Spleen (tissue), 7 donors: Measurements from ENCODE around the gene MON1B.

Experiments used
- POLR2AphosphoS5 ChIP-seq, 3 donors: sonication (generic); formaldehyde crosslinking; IDR thresholded peaks; one replicate each; pipeline ENCODE4 v1.5.1; 2017; ENCODE audit warnings: antibody characterized with exemption in 3 of 3
- TF ChIP-seq, protein P1 (sequence below), 11 experiments: fragments of 200-600 bp in 7 of 11; fragments of 450-650 bp in 4 of 11; sonication (generic) in 4 of 11; IDR thresholded peaks in 8 of 11; conservative IDR thresholded peaks in 3 of 11; 1 replicate in 7 of 11; 2 replicates in 4 of 11; pipeline versions ENCODE4 v1.4.0 to v1.8.0; 2016 to 2021; ENCODE audit warnings: antibody characterized with exemption in 11 of 11, inconsistent platforms in 4 of 11, mild to moderate bottlenecking in 1 of 11
- donor health status: DM: no; HTN: no; CAD: no; lungs with moderate emphysema.
- donor health status: DM: no; HTN: no; CAD: no.
- donor health status: DM: no; HTN: no; CAD: no.

DNA sequence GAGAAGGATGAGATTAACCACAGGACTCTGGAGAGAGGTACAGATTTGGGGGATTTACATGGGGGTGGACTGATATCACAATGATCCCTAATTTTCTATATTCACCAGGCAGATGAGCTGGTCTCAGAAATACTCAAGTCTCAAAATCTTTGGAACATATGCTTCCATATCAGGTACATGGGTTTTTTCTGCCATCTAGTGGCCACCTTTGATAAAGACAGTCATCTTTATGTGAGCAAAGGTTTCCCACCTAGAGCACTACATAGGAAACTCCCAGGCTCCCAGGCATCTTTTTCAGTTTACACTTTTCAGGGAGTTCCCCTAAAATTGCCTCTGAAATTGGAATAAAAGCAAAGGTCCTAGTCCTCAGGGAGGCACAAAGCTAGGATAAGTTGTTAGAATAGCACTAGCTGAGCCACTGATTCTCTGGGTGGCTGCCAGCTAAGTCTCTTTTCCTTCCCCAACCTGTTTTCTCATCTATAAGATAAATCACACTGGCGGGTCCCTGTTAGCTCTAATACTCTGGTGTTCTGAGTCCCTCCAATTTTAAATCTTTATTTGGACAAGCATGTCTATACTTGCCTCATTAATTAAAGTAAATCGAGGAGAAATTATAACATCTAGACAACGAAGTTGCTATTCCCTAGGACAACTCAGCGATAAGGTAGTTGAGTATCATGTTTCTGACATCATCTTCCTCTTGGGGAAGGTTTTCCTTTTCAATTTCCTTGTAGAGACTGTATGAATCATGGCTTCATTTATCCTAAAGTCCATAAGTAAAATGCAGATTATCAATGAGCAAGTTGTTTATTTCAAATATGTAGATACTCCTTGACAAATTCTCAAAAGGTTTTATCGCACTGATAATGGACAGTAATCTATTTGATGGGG is 19.0 kb upstream of the MON1B start:
- TF ChIP-seq, protein P1, sequence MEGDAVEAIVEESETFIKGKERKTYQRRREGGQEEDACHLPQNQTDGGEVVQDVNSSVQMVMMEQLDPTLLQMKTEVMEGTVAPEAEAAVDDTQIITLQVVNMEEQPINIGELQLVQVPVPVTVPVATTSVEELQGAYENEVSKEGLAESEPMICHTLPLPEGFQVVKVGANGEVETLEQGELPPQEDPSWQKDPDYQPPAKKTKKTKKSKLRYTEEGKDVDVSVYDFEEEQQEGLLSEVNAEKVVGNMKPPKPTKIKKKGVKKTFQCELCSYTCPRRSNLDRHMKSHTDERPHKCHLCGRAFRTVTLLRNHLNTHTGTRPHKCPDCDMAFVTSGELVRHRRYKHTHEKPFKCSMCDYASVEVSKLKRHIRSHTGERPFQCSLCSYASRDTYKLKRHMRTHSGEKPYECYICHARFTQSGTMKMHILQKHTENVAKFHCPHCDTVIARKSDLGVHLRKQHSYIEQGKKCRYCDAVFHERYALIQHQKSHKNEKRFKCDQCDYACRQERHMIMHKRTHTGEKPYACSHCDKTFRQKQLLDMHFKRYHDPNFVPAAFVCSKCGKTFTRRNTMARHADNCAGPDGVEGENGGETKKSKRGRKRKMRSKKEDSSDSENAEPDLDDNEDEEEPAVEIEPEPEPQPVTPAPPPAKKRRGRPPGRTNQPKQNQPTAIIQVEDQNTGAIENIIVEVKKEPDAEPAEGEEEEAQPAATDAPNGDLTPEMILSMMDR (IDR thresholded peaks at IDR 0.05 in 8 of 11, conservative IDR thresholded peaks at IDR 0.05 in 3 of 11): peak in 10 of 11 experiments; percentile 23 to 76 (median 64)
- TF ChIP-seq POLR2AphosphoS5 (IDR thresholded peaks at IDR 0.05): no peak
